Measurements from ENCODE around the gene CLEC4M.

DNA sequence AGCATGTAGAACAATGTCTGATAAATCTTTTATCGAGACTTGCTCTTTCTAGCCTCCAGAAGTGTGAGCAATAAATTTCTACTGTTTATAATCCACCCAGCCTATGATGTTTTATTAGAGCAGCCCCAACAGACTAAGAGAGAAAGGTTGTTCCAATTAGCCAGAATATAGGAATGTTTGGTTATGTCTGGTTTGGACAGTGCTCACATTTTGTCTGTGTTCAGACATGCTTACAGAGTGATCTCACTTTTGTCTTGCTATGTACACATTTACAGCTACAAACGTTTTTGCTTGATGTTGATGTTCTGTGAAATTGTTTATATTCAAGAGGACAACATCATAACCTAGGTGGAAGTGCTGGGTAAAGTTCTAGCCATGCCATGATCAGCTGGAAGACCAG is 48.9 kb downstream of the CLEC4M start:
- no peak for TF ChIP-seq GATA2 (IDR thresholded peaks at IDR 0.05; ENCODE audit: low read depth, low read length)
- TF ChIP-seq GATA3 (IDR thresholded peaks at IDR 0.05; ENCODE audit: low read depth, low read length), result no peak

Measured in SH-SY5Y (cell line).